GM23338 (cell line): ENCODE results near the gene VSTM2B. TPM values are rescaled to one million over a fixed set of nuclear protein-coding genes. Genes with fewer than 3 reads are reported as not detected.

Experiments used
- ATAC-seq: fragments of 200-7000 bp; cut with Tn5 transposase; 3 replicates; pipeline ENCODE4 v1.9.1; 2020
- DNase-seq: peaks from one replicate; pipeline ENCODE4 v3.0.0-alpha.2; 2015; ENCODE audit warnings: low spot score
- H2AFZ ChIP-seq: fragments of 200-600 bp; sonication (generic); 2 replicates; pipeline ENCODE4 v1.8.0; 2016; ENCODE audit warnings: antibody characterized with exemption, mild to moderate bottlenecking, moderate library complexity
- H3F3A ChIP-seq: fragments of 200-600 bp; sonication (generic); replicated peaks from 2 replicates; pipeline ENCODE4 v1.8.0; 2017; ENCODE audit warnings: antibody characterized with exemption, mixed run types, low read depth
- H3K27ac ChIP-seq: fragments of 200-600 bp; sonication (generic); 2 replicates; pipeline ENCODE4 v1.6.1; 2016; ENCODE audit warnings: low read depth
- H3K27me3 ChIP-seq: fragments of 200-600 bp; sonication (generic); 2 replicates; pipeline ENCODE4 v1.8.0; 2016; ENCODE audit warnings: mild to moderate bottlenecking, mixed run types, moderate library complexity; ENCODE audit not compliant: insufficient read depth
- H3K36me3 ChIP-seq: fragments of 200-600 bp; sonication (generic); 2 replicates; pipeline ENCODE4 v1.8.0; 2016; ENCODE audit warnings: mild to moderate bottlenecking; ENCODE audit not compliant: insufficient read depth
- H3K4me1 ChIP-seq: fragments of 200-600 bp; sonication (generic); 2 replicates; pipeline ENCODE4 v1.8.0; 2016; ENCODE audit warnings: mild to moderate bottlenecking, moderate library complexity; ENCODE audit not compliant: insufficient read depth
- H3K4me2 ChIP-seq: fragments of 200-600 bp; sonication (generic); 2 replicates; pipeline ENCODE4 v1.7.1; 2017; ENCODE audit warnings: mixed run types
- H3K4me3 ChIP-seq: fragments of 200-600 bp; sonication (generic); 2 replicates; pipeline ENCODE4 v1.6.1; 2016; ENCODE audit warnings: mixed run types
- H3K79me2 ChIP-seq: fragments of 200-600 bp; sonication (generic); replicated peaks from 2 replicates; pipeline ENCODE4 v1.8.0; 2017; ENCODE audit warnings: mild to moderate bottlenecking; ENCODE audit not compliant: insufficient read depth
- H3K9me2 ChIP-seq: fragments of 200-600 bp; sonication (generic); 2 replicates; pipeline ENCODE4 v1.8.0; 2017; ENCODE audit not compliant: insufficient read depth
- H4K20me1 ChIP-seq: fragments of 200-600 bp; sonication (generic); replicated peaks from 2 replicates; pipeline ENCODE4 v1.8.0; 2017; ENCODE audit warnings: mild to moderate bottlenecking; ENCODE audit not compliant: insufficient read depth
- H3K27ac Mint-ChIP-seq: 2 replicates; pipeline ENCODE4 v1.8.0; 2020; ENCODE audit warnings: inconsistent platforms, mild to moderate bottlenecking, moderate library complexity, mixed read lengths
- H3K27me3 Mint-ChIP-seq: 3 replicates; pipeline ENCODE4 v1.8.0; 2022; ENCODE audit warnings: low read depth, mild to moderate bottlenecking, moderate library complexity, mixed read lengths, inconsistent platforms; ENCODE audit not compliant: insufficient read depth, poor library complexity
- H3K36me3 Mint-ChIP-seq: 3 replicates; pipeline ENCODE4 v1.8.0; 2021; ENCODE audit warnings: low read depth, mild to moderate bottlenecking, inconsistent platforms, moderate library complexity, mixed read lengths
- H3K4me1 Mint-ChIP-seq: 3 replicates; pipeline ENCODE4 v1.8.0; 2020; ENCODE audit warnings: mild to moderate bottlenecking, inconsistent platforms, mixed read lengths
- H3K4me3 Mint-ChIP-seq: 3 replicates; pipeline ENCODE4 v1.8.0; 2021; ENCODE audit warnings: moderate library complexity, mild to moderate bottlenecking, inconsistent platforms, mixed read lengths
- H3K9me3 Mint-ChIP-seq: 3 replicates; pipeline ENCODE4 v1.8.0; 2020; ENCODE audit warnings: moderate library complexity, mild to moderate bottlenecking, inconsistent platforms, mixed read lengths
- CREB1 ChIP-seq: fragments of 250-450 bp; sonication (Bioruptor Pico); IDR thresholded peaks from 2 replicates; pipeline ENCODE4 v1.5.0; 2020; ENCODE audit warnings: low read depth, mild to moderate bottlenecking, moderate library complexity
- CTCF ChIP-seq, 2 experiments: fragments of 200-600 bp in 1 of 2; sonication (generic) in 1 of 2; conservative IDR thresholded peaks; 2 replicates each; pipeline versions ENCODE4 v1.5.1 to v1.6.1; 2016 to 2017; ENCODE audit warnings: antibody characterized with exemption in 2 of 2, low read depth in 2 of 2, mild to moderate bottlenecking in 2 of 2, moderate library complexity in 1 of 2
- EZH2 ChIP-seq: fragments of 200-600 bp; sonication (generic); IDR thresholded peaks from one replicate; pipeline ENCODE4 v1.8.0; 2017; ENCODE audit warnings: antibody characterized with exemption, mild to moderate bottlenecking, low read depth; ENCODE audit not compliant: unreplicated experiment
- EZH2phosphoT487 ChIP-seq: fragments of 200-600 bp; sonication (generic); IDR thresholded peaks from one replicate; pipeline ENCODE4 v1.8.1; 2018; ENCODE audit warnings: antibody characterized with exemption; ENCODE audit not compliant: unreplicated experiment
- JUNB ChIP-seq: IDR thresholded peaks from one replicate; pipeline ENCODE4 v1.6.1; 2016; ENCODE audit warnings: antibody characterized with exemption; ENCODE audit not compliant: unreplicated experiment
- POLR2AphosphoS5 ChIP-seq: IDR thresholded peaks from 2 replicates; pipeline ENCODE4 v1.6.1; 2016; ENCODE audit warnings: antibody characterized with exemption, low read depth
- REST ChIP-seq: IDR thresholded peaks from one replicate; pipeline ENCODE4 v1.6.1; 2018; ENCODE audit warnings: antibody characterized with exemption; ENCODE audit not compliant: unreplicated experiment
- ZNF114 ChIP-seq: fragments of 250-450 bp; sonication (Bioruptor Pico); IDR thresholded peaks from 2 replicates; pipeline ENCODE4 v1.5.0; 2020; ENCODE audit warnings: mild to moderate bottlenecking, moderate library complexity
- ZNF462 ChIP-seq: fragments of 250-450 bp; sonication (Bioruptor Pico); IDR thresholded peaks from 2 replicates; pipeline ENCODE4 v1.5.0; 2020; ENCODE audit warnings: mild to moderate bottlenecking, moderate library complexity
- polyA plus RNA-seq: library from polyadenylated mRNA; unstranded; fragments of >200 nt; fragmentation: Nextera tagmentation; extraction: Ambion mirVana; gene quantifications from 2 replicates; pipeline ENCODE4 v1.2.1, GENCODE V29; 2016
- total RNA-seq: library from RNA; depleted of rRNA; stranded (reverse); fragments of >200 nt; shearing (Covaris generic); gene quantifications from 2 replicates; pipeline ENCODE4 v1.2.3, GENCODE V29; 2014

Gene VSTM2B
- total and polyA plus RNA-seq, 2 experiments from 2014 or later: 1.2 to 1.8 TPM

- H3K36me3 Mint-ChIP-seq: peaks cover 2% of the 10 kb centered on the region; the same call in 1 of the 3 replicates
These were observed 25.7 kb upstream of the VSTM2B start for GRCh38 chr19:29499921-29500590.

More at GRCh38 chr19:29499921-29500590, 25.7 kb upstream of the VSTM2B start:
- H3K4me3 ChIP-seq: no peak overlapping the region
- H3K4me2 ChIP-seq: no peak overlapping the region
- H3K9me2 ChIP-seq: no peaks in the 10 kb centered on the region
- no peaks in the 10 kb centered on the region for H4K20me1 ChIP-seq
- H2AFZ ChIP-seq: no peak overlapping the region
- H3K9me3 Mint-ChIP-seq: no peaks in the 10 kb centered on the region; the same call in 2 of the 3 replicates
- H3F3A ChIP-seq: no peaks in the 10 kb centered on the region
- no peaks in the 10 kb centered on the region for H3K4me1 ChIP-seq
- H3K36me3 ChIP-seq: no peaks in the 10 kb centered on the region
- TF ChIP-seq CREB1 (no peak), EZH2phosphoT487 (no peak), POLR2AphosphoS5 (no peak), EZH2 (no peak), ZNF462 (CRISPR knock-in tag) (no peak), JUNB (no peak), CTCF (conservative IDR thresholded peaks at IDR 0.05; ENCODE audit: low read depth in 2 of 2) (no peak), ZNF114 (CRISPR knock-in tag) (no peak), REST (no peak)
- no peak overlapping the region for H3K27ac Mint-ChIP-seq
- H3K4me1 Mint-ChIP-seq: no peaks in the 10 kb centered on the region; the same call in 1 of the 3 replicates
- DNase-seq (no peak), ATAC-seq (no peak)
- H3K79me2 ChIP-seq: no peaks in the 10 kb centered on the region
- H3K4me3 Mint-ChIP-seq: no peak overlapping the region
- no peaks in the 10 kb centered on the region for H3K27me3 ChIP-seq
- H3K27ac ChIP-seq: no peak overlapping the region
- H3K27me3 Mint-ChIP-seq: peaks cover 10% of the 10 kb centered on the region
